Cortex of kidney (tissue), 1 donor: ENCODE measurements around the gene TMEM150A.
"Not testable (repeated sequence)": the region's sequence is repeated elsewhere in the genome, so short reads cannot be mapped to it uniquely, and the experiment has no call there.

Experiments
- DNase-seq: peaks from one replicate; lab custom pipeline; 2025; lab: John Stamatoyannopoulos, UW

Gene TMEM150A

GRCh38 chr2:85611705-85612587, 9.4 kb upstream of the TMEM150A start, which contains the start of gene C2orf68:
Gene C2orf68, minus strand, starts transcription at chr2:85612066. Its CDS starts 82 bp downstream, at chr2:85611984.
- DNase-seq: peak; percentile 80

GRCh38 chr2:85611217-85611704, 8.8 kb upstream of the TMEM150A start:
- DNase-seq: no peak

DNA sequence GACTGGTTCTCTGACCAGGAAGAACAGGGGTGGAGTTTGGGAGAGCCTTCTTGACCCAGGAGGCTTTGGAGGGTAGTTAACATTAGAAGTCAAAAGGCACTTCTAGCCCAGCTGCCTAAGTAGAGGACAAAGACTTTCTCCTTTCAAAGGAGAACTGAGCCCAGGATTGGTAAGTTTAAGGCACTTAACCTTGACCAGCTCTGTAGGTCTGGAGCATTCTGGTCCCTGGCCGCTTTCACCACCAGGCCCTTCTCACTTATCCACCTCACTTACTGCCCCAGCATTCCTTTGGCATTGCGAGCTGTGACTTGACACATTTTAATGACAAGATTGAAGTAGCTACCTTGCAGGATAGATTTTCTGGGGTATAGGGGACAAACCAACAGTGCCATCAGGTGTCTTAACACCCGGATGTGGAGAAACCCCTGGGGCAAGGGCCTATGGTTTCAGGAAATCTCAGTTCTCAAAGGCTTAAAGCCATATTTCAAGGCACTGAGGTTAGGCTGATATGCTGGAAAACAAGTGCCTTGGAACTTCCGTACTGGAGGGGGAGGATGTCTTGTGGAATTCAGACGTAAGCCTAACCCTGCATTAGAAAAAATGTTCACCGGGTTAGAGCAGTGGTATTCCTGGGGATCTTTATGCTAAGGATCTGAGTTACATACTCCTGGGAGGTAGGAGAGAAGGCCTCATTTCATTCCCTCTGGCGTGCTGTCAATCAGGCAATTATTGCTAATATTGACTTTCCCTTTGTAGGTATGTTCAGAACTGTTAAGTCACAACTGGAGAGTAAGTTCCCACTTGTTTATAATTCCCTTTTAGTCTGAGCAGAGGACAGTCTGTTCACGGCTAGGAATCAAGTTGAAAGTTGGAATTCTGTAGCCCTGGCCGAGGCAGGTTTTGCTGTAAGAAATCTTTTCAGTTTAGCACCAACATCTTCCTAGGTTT, 5.0 kb upstream of the TMEM150A start:
- DNase-seq: no peak

DNA sequence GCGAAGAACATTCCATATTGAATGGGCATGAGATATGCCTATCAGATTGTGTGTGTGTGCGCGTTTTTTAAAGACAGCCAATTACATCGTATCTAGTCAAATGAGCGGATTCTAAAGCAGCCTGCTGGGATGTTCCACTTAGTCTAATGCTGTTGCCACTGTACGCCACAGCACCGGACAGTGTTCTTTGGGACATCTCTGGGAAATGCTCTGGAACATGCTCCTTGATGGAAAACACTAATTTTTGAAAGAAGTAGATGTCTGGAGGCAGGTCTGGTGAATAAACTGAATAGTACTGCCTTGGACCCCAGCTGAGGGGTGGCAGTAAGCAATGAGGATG, 3.6 kb upstream of the TMEM150A start:
- no peak for DNase-seq

DNA sequence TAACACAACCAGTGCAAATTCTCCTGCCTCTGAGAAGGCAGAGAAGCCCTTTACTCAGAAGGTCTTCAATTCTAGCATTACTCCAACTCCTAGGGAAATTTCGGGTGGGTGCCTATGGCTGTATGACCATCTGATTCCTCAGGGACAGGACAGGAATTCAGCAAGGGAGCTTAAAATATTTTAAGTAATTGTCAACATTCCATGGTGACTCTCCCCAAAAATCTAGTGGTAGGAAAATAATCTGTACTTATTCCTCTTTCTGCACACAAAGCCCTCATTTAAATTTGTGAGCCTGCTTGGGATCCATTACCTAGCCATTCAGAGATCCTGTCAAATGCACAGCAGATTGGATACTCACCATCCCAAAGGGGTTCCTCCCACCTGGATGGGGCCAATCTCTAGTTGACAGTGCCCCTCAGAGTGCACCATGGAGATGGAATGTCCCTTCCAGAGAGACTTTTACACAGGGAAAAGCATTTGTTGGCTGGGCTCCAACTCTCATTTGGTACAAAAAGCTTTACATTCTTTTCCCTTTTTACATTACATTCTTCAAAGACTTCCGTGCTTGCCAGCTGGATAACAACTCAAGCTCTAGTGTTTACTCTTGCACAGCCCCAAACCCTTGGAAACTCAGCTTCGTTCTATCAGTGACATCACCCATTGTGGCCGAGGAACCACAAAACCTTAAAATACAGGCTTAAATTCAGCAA, 3.1 kb upstream of the TMEM150A start:
- DNase-seq: no peak

- DNase-seq: no peak
Observed at GRCh38 chr2:85604568-85605339, 2.3 kb upstream of the TMEM150A start.

DNA sequence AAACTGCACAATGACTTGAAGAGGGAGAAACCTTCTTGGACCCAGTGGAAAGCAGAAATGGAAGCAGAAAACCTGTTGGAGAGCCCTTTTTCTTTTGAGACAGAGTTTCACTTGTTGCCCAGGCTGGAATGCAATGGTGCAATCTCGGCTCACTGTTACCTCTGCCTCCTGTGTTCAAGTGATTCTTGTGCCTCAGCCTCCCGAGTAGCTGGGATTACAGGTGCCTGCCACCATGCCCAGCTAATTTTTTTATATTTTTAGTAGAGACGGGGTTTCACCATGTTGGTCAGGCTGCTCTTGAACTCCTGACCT, 1.6 kb upstream of the TMEM150A start:
- not testable (repeated sequence) for DNase-seq

DNA sequence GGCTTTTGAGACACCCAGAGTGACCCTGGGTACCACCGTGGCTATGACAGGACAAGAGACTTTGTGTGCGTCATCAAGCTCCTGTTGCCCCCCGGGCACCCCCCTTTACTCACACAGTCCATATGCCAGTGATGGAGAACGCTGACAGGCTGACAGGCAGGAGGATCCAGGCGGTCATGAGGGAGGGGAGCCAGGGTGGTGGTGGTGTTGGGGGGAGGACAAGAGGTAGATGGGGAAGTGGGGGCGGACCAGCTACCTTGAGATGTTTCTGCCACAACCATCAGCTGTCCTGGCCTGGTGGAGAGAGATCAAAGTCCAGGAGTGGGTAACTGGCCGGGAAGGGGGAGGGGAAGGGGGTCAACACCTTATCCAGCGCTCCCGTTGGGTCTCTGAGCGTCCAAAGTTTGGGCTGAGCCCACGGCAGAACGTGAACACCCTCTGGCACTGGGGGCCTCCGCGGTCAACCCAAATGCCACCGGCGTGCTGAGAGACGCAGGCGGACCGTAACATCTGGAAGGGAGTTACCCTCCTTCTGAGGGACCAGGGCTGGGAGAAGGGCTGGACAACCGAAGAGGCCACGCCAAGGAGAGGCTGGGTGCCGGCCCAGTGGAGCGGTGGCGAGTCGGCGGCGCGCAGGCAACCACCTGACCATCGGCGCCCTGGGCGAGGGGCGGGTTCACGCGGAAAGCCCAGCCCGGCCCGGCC, 575 bp downstream of the TMEM150A start:
- no peak for DNase-seq

DNA sequence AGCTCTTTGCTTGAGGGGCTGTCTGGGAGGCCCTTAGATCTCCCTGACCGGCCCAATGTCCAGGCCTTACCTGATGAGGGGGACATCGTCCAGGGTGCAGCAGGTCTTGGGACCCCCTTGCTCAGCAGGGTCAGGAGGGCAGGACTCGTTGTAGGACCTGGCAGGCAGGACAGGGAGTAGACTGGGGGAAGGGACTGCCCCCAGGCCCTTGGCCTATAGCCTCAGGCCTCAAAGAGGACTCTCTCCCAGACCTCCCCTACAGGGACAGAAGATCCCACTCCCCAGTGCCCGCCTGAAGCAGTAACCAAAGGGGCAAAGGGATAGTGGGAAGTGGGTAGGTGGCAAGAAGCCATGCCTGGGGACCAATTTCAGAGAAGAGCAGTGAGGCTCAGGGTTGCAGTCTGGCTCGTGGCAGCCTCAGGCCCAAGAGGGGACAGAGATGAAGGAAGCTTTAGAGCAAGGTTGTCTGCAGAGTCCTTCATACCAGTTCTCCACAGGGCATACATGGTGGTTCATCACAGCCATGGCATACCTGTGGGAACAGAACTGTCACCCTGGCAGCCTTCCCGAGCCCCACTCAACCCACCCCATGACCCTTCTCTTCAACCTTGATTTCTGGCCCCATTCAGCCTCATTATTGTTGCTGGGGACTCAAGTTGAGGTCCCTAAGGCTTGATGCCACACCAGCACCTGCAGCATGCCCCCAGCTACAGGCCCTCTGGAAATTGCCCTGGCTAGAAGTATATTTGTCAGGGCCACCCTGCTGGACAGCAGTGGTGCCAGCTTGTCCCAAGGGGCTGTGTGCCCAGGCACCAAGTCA, 1.3 kb downstream of the TMEM150A start:
- DNase-seq: no peak

DNA sequence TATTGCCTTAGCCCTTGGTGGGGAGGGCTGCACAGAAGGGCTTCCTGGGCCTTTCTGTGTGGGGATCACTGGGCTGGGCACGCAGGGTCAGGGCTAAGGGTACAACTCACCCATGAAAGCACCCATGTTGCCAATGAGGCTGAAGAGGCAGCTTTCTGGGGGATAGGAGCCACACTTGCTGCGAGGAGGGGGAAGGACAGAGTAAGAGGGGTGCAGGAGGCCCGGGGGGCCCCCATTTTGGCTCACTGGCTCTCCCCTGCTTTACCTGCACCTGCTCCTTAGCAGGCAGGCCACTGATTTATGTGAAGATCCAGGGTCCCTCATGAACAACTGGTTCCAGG, 2.3 kb downstream of the TMEM150A start:
- DNase-seq: no peak

DNA sequence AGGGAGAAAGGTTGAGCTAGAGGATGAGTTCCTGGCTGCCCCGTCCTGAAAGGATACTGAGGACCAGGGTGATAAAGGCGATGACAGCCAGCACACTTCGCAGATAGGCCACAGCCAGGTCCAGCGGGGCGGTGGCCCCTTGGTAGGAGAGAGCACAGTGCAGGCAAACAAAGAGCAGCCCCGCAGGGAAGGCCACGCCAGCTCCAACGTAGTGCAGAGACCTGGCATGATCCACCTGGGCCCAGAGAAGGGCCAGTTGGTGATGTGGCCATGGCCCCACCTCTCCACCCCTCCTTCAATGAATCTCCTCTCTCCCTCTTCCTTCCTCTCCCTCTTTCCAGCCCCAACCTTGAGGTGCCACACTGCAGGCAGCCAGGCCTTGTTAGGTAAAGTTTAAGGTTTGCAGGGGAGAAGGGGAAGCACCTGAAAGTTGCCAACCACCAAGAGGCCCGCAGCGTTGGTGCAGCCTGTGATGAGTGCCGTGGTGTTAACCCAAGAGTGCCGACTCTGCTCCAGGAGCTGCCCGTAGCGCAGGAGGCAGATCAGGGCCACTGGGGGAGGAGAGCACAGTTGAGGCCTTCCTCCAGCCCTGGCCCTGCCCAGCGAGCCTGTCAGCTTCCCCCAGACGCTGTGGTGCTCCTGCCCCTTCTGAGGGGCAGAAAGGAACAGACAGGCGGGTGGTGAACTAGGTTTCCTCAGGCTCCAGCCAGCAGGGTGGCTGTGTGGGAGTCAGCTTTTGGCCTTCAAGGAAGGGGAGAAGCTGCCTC, 2.8 kb downstream of the TMEM150A start:
- DNase-seq: no peak

DNA sequence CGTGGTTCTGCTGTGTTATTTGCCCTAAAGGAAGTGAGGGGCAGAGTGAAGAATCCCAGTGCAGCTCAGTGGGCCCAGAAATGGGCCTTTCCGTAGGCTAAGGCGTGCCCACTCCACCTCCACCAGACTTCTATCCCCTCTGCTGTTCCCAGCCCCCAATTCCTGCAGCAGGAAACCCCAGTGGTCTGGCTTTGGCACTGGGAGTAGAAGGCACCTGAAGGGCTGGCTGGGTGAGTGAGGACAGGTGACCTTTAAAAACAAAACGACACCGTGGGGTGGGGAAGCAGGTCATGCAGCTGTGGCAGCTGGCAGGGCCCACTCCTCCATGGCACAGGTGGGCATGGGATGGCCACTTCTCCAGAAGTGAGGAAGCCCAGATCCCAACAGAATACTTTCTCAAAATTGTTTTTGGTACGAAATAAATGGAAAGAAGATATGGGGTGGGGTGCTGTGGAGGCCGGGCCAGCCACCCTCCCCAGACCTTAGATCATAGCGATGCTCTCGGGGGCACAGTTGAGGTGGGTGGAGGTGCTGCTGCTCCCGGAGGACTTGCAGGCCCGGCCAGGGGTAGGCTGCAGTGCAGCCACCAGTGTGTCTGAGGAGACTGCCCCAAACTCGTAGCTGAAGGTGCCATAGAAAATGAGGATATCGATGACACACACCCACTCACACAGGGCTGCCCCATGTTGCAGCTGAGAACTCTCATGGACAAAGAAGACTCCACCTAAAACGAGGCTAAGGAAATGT, 3.7 kb downstream of the TMEM150A start:
- no peak for DNase-seq

DNA sequence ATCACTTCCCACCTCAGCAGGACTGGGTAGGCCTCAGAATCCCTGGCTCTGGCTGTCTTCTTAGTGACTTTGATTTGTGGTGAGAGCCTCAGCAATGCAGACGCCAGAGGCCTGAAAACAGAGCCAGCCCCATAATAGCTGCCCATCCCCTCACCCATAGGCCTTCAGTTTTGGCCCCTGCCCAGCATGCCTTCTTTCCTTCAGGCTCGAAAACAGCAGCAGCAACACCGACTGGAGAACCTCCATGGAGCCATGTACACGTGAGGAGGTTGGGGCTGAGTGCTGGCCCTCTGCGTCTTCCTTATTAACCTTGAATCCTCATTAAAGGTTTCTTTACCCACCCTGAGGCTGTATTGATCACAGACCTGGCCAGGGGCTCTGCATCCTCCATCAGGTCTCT, 5.3 kb downstream of the TMEM150A start:
- no peak for DNase-seq

DNA sequence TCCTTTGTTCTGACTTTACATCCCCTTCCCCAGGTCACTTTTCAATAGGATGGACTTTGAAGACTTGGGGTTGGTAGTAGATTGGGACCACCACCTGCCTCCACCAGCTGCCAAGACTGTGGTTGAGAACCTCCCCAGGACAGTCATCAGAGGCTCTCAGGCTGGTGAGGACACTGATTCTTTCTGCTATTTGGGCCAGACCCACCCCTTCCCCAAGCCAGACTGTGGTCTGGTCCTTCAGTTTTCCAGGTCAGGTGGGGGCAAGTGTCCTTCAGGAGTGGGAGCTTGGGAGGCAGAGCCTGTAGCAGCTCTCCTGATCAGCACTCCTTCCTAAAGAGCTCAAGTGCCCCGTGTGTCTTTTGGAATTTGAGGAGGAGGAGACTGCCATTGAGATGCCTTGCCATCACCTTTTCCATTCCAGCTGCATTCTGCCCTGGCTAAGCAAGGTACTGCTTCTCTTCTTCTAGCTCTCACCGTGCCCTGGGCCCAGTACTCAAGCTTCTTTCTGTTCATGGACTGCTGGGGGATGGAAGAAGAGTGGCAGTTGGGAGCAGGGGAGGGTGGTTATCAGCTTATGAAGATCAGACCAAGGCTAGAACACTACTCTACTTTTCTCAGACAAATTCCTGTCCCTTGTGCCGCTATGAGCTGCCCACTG, 5.9 kb downstream of the TMEM150A start:
- DNase-seq: no peak

DNA sequence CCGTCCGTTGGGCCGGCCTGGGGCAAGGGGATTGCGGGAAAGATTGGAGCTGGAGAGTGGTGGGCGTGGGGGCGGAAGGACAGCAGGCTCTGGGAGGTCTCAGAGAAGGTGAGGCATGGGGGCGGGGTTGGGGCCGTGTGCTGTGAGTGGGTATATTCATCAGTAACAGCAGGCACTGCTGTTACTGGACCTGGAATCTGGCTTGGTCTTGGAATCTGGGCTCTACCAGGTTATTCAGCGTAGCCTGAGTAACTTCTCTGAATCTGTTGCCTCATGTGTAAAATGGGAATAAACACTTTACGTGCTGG, 6.5 kb downstream of the TMEM150A start:
- DNase-seq: no peak

DNA sequence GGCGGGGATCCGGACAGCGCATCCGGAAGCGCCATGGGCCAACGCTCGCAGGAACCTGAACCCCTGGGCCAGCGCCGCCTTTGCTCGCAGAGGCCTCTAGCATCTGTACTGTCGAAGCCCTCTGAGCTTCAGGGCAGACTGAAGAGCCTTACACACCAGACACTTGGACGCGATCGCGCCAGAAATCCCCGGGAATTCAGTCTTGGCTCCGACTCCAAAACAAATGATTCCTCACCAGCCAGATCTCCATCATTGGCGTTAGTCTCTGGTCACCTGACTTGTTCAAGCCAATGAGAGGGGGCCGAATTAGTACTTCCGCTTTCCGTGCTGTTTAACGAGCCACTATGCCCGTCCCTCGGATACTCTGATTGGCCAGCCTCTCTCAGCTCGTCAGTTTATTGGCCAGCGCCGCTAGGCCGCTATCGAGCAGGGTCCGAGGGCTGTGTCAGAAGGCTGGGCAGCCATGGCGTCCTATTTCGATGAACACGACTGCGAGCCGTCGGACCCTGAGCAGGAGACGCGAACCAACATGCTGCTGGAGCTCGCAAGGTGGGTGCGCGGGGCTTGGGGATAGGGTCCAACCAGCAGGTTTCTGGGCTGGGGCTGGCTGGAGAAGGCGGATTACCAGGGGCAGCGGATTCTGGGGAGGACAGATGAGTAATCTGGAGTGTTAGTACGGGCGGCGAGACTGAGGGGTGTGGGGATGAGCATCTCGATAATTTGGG, 7.0 kb downstream of the TMEM150A start, which contains the start of gene RNF181:
Gene RNF181, plus strand, starts transcription at position 445 of the 725 bp plus-strand sequence. Its CDS starts 19 bp downstream, at position 464.
- no peak for DNase-seq

DNA sequence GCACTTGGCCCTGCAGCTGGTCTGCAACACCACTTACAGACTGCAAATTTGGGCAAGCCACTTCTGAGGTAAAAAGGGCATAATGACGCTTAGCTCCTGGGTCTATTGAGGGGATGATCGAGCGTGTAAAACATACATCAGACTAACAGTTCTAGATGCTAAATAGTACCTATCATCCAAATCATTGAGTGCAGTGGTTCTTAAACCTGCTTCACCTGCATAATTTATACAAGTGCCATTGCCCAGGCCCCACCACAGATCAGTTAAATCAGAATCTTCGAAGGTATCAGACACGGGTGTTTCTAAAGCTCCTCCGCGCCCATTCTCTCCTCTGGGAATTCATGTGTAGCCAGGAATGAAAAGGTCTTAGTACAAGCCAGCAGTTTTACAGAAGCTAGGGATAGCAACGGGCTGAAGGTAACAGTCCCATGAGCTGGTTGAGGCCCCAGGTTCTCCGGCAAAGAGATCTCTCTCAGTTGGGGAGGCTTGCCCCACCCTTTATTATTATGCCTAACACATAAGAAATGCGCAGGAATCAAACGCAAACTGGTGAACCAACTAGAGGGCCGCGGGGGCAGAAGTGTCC, 7.7 kb downstream of the TMEM150A start:
- DNase-seq: no peak
